HG03159 (cell line): ENCODE measurements around the gene MGMT.

ENCODE experiments used
- ATAC-seq: cut with Tn5 transposase; IDR thresholded peaks from one replicate; pipeline ENCODE4 v1.9.1; 2021; ENCODE audit warnings: mild to moderate bottlenecking, moderate library complexity; ENCODE audit not compliant: unreplicated experiment

Gene MGMT

GRCh38 chr10:129745186-129745750 is 278.2 kb downstream of the MGMT start:
- no peak for ATAC-seq

DNA sequence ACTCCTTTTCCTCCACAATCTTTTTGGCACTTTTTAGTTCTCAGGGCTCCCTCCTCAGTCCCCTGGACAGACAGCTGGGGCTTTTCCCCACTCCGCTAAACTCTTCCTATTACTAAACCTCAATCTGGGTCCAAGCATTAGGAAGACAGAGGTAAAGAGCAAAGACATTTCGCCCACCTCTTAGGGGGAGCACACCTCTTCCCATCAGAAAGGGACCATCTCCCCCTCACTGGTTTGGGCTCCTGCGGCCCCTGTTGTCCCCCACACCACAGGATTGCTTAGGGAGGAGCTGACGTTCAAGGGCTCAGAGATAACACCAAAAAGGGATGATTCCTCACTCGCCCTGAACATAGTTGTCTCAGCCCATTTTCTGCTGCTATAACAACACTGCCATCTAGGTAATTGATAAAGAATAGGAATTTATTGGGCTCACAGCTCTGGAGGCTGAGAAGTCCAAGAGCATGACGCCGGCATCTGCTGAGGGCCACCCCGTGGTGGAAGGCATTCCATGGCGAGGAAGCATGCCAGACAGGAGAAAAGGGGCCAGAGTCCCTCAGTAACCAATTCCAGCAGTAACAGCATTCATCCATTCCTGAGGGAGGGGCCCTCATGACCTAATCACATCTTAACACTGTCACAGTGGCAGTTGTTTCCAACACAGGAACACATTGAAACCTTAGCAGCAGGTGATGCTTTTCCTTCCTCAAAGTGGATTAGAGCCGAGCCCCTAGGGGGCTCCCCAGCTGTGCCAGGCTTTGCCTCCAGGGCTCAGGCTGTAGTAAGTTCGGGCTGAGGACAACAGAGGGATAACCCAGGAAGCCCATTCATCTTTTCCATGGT is 287.4 kb downstream of the MGMT start:
- ATAC-seq = no peak

DNA sequence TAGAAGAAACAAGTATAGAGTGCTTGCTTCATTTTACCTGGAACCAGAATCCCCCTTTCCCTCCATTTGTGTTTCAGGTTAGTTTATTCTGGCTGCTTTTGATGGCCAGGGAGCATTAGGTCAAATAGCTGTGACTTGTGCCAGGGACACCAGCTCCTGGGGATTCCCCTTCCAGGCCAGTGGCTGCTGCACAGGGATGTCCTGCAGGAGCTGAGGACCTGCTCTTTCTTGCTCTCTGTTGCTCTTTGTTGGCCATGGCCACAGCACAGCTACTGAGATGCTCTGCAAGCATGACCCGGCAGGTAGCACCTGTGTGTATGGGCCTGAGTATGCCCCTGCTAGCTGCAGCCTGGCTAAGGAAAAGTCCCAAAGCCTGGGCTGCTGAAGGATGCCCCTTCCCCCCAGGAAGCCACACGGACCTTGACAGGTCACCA is 288.1 kb downstream of the MGMT start:
- ATAC-seq = no peak

DNA sequence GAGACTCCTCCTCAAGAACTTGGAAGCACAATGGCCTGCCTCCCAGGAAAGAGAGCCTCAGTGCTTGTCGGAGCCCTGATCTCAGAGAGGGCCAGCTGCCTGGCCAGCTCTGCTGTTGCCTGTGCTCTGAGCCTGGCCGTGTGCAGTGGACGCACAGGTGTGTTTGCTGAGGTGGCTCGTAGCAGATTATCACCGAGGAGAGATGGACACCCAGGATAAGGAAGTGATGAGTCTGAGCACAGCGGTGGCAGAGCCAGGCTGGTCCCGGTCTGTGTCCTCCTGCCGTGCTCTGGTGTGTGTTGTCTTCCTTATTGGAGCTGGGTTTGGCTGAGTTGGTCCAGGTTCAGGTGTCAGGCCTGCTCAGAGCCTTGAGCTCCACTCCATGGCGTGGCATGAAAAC is 288.6 kb downstream of the MGMT start:
- ATAC-seq = no peak

DNA sequence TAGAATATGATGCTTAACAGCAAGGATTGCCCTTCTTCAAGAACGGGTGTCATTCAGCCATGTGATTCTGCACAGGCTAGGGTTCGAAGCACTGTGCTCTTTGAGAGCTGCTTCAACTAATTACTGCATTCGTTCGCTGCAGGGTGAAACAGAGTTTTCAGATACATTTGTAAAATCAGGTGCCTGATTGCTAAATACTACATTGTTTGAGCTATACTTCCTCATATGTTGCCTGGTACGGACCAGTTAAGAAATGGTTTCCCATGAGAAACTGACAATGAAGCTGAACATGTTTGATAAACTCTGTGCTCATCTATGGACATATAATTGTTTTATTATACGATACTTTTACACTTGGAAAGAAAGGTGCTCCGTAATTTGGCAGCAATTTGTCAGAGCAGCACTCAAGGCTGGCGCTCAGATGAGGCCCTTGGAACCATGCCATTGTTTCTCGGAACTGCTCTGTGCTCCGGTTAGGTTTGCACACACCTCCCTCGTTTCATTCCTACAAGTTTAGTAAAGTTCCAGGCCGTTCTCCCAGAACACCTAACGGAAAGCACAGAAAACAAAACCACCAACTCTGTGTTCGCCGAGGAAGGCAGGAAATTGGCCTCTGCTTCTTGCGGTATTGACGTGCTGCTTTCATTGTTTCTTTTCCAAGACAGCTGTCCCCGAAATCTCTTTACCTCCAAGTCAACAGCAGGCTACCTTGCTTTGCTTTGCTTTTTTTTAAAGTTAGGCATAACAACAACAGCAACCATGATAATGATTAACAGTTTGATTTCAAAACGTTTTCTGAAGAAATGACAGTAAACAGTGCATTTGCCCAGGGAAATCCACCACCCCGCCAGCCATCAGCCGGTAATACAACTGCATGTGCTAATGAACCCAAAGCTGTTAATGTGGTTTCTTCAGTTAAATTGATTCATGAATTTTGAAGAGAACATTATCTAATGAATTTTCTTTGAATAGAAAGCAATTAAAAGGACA is 290.2 kb downstream of the MGMT start:
- ATAC-seq = no peak

GRCh38 chr10:129758207-129759021 is 291.4 kb downstream of the MGMT start:
- no peak for ATAC-seq

GRCh38 chr10:129759214-129760002 is 292.4 kb downstream of the MGMT start:
- ATAC-seq = no peak

DNA sequence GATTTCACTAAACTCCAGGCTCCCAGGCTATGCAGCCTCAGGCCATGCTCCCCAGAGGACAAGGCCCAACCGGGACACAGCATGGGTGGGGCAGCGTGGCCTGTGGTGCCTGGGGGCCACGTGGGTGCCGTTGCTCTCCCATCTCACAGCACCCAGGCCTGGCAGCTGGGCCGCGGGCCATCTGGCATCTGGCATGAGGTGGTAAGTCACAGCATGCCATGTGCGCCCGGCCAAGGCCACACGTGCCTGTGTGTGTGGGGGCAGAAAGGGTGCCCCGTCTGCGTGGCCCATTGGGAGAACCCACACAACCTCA is 292.9 kb downstream of the MGMT start:
- no peak for ATAC-seq

GRCh38 chr10:129760416-129760815 is 293.4 kb downstream of the MGMT start:
- ATAC-seq = no peak

DNA sequence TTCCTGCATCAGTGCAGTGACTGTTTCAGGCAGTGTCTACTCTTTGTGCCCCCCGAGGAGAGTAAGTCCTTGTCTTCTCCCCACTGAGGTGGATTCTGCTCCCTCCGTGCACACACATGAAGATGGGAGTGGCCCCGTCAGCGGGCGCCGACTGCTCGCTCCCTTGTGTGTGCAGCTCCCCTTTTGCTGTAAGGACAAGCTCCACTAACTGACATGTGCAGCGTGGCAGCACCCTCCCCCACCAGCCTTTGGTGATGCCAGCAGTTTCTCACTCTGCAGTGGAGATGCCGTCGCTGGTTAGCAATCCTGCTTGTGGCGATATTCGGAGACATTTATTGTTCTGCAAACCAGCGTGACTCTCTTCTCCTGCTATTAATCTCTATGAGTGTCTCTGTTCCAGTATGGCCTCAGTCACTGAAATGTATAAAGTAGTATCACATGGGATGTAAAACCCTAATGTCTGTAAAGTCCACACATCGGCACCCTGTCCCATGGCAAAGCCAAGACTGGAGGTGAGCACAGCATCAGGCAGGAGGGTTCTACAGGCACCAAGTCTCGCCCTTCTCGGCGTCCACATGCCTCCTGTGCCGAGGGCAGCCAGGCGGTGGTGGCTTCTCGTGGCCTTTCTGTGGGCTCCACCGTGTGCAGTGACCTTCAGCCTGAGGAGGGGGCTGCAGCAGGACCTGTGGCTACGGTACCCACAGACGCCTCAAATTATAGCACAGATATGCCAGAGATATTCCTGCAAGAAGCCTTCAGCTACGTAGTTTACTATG is 294.3 kb downstream of the MGMT start:
- no peak for ATAC-seq

DNA sequence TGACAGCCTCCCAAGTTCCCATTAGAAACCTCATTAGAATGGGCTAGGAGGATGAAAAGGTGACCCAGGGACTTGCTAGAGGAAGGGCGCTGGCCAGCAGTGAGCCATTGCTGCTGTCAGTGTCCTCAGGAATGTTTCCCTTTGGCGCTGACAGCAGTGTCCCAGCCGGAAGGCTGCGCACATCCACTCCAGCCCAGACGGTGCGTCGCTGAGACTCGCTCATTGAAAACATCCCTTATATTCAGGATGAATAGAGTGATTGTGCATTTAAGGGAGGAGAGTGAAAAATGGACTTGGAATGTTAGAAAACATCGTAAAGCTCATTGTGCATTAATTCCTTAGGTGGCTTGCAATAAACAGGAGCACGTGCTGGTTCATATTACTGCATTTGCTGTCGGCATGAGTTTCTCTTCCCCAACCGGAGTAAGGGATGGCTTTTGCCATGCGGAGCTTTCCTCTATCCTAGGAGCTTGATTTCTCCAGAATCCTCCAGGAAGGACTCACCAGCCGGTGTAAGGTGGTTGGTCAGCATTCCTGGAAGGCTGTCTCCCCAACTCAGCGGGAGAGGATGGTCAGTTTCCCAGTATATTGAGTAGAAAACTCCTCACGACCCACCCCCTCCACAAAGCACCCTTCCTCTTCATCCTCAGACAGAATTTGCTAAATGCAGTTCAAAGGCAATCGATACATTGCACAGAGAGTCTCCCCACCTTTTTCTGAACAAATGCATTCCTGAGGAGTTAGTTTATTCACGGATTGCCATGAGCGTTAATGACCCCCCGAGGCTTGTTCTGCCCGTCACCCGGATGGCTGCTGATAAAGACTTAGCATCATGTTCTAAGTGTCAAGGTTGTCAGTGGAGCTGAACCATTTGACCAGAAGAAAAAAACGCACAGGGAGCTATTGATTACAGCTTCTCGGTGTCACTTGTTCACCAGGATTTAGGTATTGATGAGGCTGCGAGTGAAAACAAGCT is 295.2 kb downstream of the MGMT start:
- ATAC-seq = no peak

GRCh38 chr10:129764011-129764900 is 297.2 kb downstream of the MGMT start:
- ATAC-seq = no peak

DNA sequence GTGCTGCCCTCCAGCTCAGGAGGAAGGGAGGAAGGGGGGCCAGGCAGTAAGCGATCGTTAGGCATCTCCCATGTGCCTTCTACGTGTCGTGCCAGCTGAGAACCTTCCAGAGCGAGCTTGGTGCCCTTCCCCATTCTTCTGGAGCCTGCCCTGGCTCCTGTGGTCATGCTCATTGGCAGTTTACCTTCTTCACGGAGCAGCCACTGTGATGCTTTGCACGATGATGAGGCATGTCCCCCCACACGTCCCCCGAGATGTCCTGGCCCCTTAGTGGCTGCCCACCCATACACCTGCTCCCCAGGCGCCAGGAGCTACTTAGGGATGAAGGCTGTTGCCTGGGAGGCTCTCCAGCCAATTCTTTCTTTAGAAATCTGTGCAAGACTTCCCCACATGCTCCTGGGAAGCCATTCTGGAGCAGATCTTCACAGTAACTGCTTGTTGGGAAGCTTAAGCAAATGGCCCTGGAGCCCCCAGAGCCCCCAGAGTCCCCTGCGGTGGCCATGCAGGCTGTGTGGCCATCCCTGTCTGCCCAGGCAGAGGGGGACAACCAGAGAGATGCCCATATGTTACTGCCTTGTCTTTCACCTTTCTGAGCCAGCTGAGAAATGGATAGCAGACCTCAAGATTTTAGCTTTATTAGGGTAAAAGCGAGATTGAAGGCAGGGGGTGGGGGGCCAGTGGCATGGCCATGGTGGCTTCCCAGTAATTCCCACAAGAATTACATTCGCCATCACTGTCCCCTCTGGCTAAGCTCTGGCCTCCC is 298.0 kb downstream of the MGMT start:
- ATAC-seq = no peak

GRCh38 chr10:129765664-129766550 is 298.9 kb downstream of the MGMT start:
- no peak for ATAC-seq
